GM12865 (cell line): ENCODE results near the gene HADHA.

Experiments used
- DNase-seq: peaks from one replicate; pipeline ENCODE4 v3.0.0; 2010; ENCODE audit warnings: low read depth
- H3K4me3 ChIP-seq: 2 replicates; pipeline ENCODE4 v1.5.1; 2011; ENCODE audit warnings: mild to moderate bottlenecking, low read depth, low read length, control low read depth
- TF ChIP-seq, protein P1 (sequence below): IDR thresholded peaks from 2 replicates; pipeline ENCODE4 v1.5.1; 2011; ENCODE audit warnings: low read length, control low read depth, low read depth, inconsistent platforms; ENCODE audit not compliant: insufficient read depth; ENCODE audit errors: missing control alignments

HADHA gene

GRCh38 chr2:26245810-26246209, 1.4 kb upstream of the HADHA start:
- peak overlapping the region; percentile 95 for H3K4me3 ChIP-seq
- TF ChIP-seq, protein P1, sequence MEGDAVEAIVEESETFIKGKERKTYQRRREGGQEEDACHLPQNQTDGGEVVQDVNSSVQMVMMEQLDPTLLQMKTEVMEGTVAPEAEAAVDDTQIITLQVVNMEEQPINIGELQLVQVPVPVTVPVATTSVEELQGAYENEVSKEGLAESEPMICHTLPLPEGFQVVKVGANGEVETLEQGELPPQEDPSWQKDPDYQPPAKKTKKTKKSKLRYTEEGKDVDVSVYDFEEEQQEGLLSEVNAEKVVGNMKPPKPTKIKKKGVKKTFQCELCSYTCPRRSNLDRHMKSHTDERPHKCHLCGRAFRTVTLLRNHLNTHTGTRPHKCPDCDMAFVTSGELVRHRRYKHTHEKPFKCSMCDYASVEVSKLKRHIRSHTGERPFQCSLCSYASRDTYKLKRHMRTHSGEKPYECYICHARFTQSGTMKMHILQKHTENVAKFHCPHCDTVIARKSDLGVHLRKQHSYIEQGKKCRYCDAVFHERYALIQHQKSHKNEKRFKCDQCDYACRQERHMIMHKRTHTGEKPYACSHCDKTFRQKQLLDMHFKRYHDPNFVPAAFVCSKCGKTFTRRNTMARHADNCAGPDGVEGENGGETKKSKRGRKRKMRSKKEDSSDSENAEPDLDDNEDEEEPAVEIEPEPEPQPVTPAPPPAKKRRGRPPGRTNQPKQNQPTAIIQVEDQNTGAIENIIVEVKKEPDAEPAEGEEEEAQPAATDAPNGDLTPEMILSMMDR: no peak
- peak; percentile 85 for DNase-seq

DNA sequence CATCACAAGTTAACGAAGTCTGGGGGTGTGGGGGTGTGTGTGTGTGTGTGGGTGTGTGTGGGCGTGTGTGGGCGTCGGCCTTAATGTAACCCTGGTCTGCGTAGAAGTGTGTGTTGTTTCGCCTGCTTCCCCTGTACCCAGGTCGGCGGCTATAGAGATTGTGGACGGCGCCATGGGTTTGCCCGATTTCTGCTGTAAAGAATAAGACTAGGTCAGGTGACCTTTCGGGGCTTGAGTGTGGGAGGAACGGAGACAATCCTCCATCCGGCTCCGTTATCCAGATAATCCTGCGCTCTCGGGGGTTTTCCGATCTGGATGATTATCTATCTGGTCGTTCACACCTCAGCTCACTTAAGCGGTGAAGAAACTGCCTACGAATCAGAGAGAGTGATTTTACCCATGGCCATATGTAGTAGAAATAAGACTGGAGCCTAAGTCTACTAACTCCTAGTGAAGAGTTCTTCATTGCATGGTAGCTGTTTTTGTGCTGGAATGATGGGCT, 850 bp upstream of the HADHA start:
- TF ChIP-seq, protein P1: no peak
- DNase-seq: peak; percentile 60
- H3K4me3 ChIP-seq: peak overlapping the region; percentile 95

GRCh38 chr2:26243470-26244308, 743 bp downstream of the HADHA start:
- DNase-seq: peak; percentile 43
- TF ChIP-seq, protein P1: no peak
- H3K4me3 ChIP-seq: peak overlapping the region; percentile 95

- no peak for DNase-seq
- TF ChIP-seq, protein P1: no peak
- H3K4me3 ChIP-seq: peak overlapping the region; percentile 95; the same call in 1 of the 2 replicates
Measured at GRCh38 chr2:26241928-26242436, 2.5 kb downstream of the HADHA start.

DNA sequence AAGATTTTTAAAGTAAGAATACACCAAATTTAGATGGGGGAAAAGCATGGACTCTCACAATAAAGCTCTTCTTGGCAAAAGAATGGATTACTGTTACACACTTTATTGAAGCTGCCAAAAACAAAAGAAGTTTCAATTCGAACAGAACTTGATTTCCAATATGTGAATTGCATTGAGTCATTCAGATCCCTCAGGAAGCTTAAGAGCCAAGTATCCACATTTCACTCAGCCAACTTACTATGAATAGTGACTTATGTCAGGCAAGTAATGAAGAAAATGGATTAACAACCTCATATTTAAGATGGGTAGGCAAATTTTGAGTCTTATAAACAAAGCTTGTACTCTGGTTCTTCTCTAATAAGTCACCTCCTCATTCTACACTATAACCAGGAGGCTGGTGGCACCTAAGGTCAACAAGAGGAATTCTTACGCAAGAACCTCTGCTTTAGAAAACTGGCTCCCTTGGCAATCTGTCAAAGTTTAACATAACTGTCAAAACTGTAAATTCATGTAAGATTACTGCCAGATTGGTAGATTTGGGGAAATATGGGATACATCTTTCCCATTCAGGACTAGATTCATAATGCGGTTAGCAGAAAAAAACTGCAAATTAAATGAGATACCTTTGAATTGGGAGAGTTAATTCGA, 6.0 kb downstream of the HADHA start:
- DNase-seq: no peak
- TF ChIP-seq, protein P1: no peak
- H3K4me3 ChIP-seq: no peak overlapping the region

DNA sequence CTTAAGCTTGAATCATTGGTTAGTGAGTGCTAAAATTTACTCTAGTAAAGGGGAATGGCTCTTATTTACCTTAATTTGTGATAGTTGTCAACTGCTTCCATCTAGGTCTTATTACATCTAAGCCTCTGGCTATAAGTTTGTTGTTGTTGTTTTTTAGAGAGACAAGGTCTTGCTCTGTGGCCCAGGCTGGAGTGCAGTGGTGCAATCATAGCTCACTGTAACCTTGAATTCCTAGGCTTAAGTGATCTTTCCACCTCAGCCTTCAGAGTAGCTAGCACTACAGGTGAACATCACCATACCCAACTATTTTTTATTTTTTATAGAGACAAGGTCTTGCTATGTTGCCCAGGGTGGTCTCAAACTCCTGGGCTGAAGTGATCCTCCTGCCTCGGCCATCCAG, 6.6 kb downstream of the HADHA start:
- no peak overlapping the region for H3K4me3 ChIP-seq
- DNase-seq: no peak
- TF ChIP-seq, protein P1: no peak
